Transverse colon (tissue), 3 donors: ENCODE results near the gene SLC38A10.

Experiments used
- POLR2A ChIP-seq: fragments of 450-650 bp; IDR thresholded peaks from one replicate; pipeline ENCODE4 v1.6.1; 2016; ENCODE audit warnings: antibody characterized with exemption, mild to moderate bottlenecking, moderate library complexity
- TF ChIP-seq, protein P1 (sequence below), 5 experiments: fragments of 200-600 bp in 3 of 5; fragments of 450-650 bp in 2 of 5; sonication (generic) in 3 of 5; IDR thresholded peaks; 1 replicate in 2 of 5; 2 replicates in 3 of 5; pipeline ENCODE4 v1.5.1; 2016 to 2017; ENCODE audit warnings: antibody characterized with exemption in 5 of 5, inconsistent platforms in 3 of 5, mild to moderate bottlenecking in 2 of 5, moderate library complexity in 1 of 5

DNA sequence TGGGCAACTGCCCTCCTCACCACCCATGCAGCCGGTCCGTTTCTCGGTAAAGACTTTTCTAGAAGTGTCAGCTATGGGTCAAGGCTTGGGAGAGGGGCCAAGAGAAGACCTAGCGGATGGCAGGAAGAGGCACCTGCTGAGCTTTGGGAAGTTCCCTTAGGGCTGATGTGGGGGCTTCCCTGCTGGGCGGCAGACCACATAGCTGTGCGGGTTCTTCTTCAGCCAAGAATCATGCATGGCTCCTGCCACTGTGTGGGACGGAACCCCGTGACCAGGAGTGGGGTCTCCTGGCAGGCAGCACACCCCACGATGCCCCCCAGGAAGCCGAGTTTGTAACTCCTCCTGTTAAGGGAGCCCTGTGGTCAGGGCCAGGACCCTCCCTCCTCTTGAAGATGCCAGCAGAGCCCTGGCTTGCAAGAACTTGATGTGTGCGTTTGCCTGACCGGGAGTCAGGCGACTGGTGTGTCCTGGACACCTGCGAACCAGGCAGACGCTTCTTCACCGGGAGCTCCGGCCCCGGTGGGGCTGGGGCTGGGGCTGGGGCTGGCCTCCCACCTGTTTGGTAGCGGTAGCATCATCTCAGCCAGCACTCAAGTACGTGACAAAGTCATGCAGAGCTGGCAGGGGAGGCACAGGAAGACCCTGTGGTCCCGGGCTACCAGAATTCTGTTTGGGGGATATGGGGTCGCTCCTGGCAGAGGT is 17.7 kb upstream of the SLC38A10 start:
- TF ChIP-seq, protein P1, sequence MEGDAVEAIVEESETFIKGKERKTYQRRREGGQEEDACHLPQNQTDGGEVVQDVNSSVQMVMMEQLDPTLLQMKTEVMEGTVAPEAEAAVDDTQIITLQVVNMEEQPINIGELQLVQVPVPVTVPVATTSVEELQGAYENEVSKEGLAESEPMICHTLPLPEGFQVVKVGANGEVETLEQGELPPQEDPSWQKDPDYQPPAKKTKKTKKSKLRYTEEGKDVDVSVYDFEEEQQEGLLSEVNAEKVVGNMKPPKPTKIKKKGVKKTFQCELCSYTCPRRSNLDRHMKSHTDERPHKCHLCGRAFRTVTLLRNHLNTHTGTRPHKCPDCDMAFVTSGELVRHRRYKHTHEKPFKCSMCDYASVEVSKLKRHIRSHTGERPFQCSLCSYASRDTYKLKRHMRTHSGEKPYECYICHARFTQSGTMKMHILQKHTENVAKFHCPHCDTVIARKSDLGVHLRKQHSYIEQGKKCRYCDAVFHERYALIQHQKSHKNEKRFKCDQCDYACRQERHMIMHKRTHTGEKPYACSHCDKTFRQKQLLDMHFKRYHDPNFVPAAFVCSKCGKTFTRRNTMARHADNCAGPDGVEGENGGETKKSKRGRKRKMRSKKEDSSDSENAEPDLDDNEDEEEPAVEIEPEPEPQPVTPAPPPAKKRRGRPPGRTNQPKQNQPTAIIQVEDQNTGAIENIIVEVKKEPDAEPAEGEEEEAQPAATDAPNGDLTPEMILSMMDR (IDR thresholded peaks at IDR 0.05) = no peak
- no peak for TF ChIP-seq POLR2A
